HFF-Myc (cell line): ENCODE data around the gene RFPL4AL1.
"Not testable (repeated sequence)": the region's sequence is repeated elsewhere in the genome, so short reads cannot be mapped to it uniquely, and the experiment has no call there.

ENCODE experiments used
- DNase-seq: peaks from one replicate; pipeline ENCODE4 v3.0.0-alpha.2; 2011; ENCODE audit warnings: low read depth; ENCODE audit errors: extremely low read depth
- H3K4me3 ChIP-seq: replicated peaks from 2 replicates; pipeline ENCODE4 v1.5.1; 2011; ENCODE audit warnings: low read depth, mild to moderate bottlenecking, control low read depth, low read length
- TF ChIP-seq, protein P1 (sequence below): IDR thresholded peaks from 2 replicates; pipeline ENCODE4 v1.5.1; 2012; ENCODE audit warnings: mild to moderate bottlenecking, low read depth, low read length, control low read depth; ENCODE audit errors: missing control alignments

The RFPL4AL1 gene

DNA sequence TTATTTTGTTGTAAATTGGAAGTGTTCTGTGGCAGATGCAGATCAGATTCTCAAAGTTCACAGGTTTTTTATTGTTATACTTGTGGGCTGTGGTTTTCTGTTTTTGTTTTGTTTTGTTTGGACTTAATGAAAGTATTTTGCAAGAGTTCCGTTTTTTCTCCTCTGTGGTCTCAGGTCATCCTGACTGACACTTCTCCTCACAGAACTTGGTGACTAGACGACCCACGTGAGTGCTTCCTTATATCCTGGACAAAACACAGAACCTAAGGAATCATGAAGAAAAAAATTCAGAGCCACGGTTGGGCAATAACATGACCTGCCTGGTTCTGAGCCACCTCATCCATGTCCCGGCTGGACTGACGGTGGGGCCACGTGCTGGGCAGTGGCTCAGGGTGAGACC is 2.5 kb upstream of the RFPL4AL1 start:
- DNase-seq, result no peak
- TF ChIP-seq, protein P1, sequence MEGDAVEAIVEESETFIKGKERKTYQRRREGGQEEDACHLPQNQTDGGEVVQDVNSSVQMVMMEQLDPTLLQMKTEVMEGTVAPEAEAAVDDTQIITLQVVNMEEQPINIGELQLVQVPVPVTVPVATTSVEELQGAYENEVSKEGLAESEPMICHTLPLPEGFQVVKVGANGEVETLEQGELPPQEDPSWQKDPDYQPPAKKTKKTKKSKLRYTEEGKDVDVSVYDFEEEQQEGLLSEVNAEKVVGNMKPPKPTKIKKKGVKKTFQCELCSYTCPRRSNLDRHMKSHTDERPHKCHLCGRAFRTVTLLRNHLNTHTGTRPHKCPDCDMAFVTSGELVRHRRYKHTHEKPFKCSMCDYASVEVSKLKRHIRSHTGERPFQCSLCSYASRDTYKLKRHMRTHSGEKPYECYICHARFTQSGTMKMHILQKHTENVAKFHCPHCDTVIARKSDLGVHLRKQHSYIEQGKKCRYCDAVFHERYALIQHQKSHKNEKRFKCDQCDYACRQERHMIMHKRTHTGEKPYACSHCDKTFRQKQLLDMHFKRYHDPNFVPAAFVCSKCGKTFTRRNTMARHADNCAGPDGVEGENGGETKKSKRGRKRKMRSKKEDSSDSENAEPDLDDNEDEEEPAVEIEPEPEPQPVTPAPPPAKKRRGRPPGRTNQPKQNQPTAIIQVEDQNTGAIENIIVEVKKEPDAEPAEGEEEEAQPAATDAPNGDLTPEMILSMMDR, result no peak
- no peak overlapping the region for H3K4me3 ChIP-seq

DNA sequence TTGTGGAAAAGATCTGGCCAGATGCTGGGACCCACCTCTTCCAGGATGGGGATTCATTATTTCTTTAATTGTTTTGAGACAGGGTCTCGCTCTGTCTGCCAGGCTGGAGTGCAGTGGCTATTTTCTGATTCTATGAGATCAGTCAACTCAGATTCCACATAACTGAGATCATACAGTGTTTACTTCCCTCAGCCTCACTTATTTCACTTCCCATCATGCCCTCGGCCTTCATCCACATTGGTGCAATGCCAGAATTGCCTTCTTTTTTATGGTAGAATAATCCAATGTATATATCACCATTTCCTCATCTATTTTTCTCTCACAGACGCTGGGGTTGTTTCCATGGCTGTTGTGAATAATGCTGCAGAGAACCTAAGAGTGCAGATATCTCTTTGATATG is 714 bp downstream of the RFPL4AL1 start:
- DNase-seq, H3K4me3 ChIP-seq: not testable (repeated sequence)

DNA sequence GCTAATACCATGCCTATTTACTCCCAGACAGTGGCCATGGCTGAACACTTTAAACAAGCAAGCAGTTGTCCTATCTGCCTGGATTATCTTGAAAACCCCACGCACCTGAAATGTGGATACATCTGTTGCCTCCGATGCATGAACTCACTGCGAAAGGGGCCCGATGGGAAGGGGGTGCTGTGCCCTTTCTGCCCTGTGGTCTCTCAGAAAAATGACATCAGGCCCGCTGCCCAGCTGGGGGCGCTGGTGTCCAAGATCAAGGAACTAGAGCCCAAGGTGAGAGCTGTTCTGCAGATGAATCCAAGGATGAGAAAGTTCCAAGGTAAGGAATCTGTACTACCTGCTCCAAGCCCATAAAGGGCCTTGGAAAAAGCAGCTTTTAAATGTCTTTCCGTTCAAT is 8.6 kb downstream of the RFPL4AL1 start:
- DNase-seq, result no peak
- H3K4me3 ChIP-seq, result no peak overlapping the region
- TF ChIP-seq, protein P1, result no peak

DNA sequence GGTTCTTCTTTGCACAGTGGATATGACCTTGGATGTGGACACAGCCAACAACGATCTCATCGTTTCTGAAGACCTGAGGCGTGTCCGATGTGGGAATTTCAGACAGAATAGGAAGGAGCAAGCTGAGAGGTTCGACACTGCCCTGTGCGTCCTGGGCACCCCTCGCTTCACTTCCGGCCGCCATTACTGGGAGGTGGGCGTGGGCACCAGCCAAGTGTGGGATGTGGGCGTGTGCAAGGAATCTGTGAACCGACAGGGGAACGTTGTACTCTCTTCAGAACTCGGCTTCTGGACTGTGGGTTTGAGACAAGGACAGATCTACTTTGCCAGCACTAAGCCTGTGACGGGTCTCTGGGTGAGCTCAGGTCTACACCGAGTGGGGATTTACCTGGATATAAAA is 9.4 kb downstream of the RFPL4AL1 start:
- no peak for DNase-seq
- TF ChIP-seq, protein P1, result no peak
- H3K4me3 ChIP-seq, result no peak overlapping the region

DNA sequence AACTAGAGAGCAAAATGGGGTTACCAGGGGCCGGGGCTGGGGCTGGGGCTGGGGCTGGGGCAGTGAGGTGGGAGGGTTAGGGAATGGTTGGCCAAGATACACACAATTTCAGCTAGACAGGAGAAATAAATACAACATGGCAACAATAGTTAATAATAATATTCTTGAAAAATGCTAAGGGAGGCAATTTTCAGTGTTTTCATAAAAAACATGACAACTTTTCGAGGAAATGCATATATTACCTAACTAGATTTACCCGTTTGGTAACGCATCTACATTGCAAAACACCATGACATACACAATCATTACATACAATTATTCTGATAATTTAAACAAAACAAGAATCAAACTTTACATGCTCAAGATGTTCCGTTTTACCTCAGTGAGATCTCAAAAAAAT is 12.2 kb downstream of the RFPL4AL1 start:
- no peak for DNase-seq
- TF ChIP-seq, protein P1, result no peak
- no peak overlapping the region for H3K4me3 ChIP-seq

DNA sequence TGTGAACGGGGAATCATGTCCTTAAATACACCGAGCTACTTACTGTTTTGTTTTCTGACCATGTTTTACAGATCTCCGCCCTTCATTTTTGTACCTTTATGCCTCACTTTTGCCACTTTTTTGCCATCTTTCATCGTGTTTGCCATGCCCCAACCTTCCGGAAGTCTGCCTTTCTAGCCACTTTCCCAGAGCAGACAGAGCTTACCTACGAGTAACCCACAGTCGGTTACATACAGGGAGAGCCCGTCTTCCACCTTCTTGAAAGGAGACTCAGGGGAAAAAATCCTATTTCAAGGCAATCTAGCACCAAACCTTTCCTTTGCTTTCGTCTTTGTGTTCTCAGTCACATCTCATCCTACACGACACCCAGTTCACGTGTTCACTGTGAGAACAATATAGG is 26.1 kb downstream of the RFPL4AL1 start:
- TF ChIP-seq, protein P1, result no peak
- no peak for DNase-seq
- H3K4me3 ChIP-seq, result no peak overlapping the region

DNA sequence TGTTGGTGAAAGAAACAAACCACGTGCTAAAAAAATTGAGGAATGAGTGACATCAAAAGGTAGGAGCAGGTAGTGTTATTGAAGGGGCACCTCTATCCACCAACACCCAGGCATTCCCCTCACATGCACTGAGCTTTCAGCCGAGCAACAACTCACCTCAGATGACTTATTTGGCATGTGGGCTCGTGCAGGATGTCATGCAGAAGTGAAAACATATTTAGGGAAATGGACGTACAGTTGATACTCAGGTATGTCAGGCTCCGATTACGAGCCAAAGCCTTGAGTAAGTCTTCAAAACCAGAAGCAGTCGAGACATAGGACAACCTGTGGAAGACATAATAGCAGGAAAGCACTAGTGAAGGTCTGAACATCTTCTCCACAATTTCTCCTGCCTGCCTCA is 32.5 kb downstream of the RFPL4AL1 start:
- TF ChIP-seq, protein P1, result no peak

More for the DNA sequence above, 32.5 kb downstream of the RFPL4AL1 start:
- DNase-seq, result no peak
- no peak overlapping the region for H3K4me3 ChIP-seq
